HG02870 (cell line): ENCODE data around the gene RAD50.
A peak's percentile ranks its signal among the peaks of the same experiment; 100 is the strongest.
"Not testable (repeated sequence)": the region's sequence is repeated elsewhere in the genome, so short reads cannot be mapped to it uniquely, and the experiment has no call there.

Experiments
- ATAC-seq: cut with Tn5 transposase; IDR thresholded peaks from one replicate; pipeline ENCODE4 v1.9.1; 2021; ENCODE audit warnings: mild to moderate bottlenecking, moderate library complexity; ENCODE audit not compliant: unreplicated experiment

The RAD50 gene

GRCh38 chr5:132628814-132629213, 72.0 kb downstream of the RAD50 start:
- ATAC-seq = no peak

- ATAC-seq = peak; percentile 69
These were observed 72.6 kb downstream of the RAD50 start for GRCh38 chr5:132629230-132629944.

DNA sequence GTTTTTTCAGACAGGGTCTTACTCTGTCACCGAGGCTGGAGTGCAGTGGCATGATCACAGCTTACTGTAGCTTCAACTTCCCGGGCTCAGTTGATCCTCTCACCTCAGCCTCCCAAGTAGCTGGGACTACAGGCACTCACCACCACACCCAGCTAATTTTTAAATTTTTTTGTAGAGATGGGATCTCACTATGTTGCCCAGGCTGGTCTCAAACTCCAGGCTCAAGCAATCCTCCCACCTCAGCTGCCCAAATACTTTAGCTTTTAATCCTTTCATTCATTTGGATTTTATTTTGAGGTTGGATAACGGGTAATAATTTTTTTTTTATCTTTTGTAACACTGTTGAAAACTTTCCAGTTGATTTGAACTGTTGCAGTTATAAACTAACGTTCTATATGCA, 76.8 kb downstream of the RAD50 start:
- not testable (repeated sequence) for ATAC-seq

DNA sequence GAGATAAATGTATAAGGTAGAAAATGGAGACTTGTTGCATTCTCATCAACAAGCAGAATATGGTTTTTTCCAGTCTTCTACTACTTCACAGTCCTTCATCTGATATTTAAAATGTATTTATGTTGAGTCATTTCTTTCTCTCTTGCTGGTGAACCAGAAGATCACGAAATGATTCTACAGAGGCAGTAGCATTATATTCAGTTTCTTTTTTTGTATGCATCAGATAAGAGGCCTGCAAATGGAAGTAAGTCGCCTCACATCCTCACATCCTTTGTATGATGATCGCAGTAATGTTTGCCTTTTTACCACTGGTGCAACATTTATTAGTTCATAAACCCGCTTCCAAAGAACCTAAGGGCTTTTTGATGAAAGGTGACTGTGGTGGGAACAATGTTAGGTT, 79.1 kb downstream of the RAD50 start:
- ATAC-seq = peak; percentile 58

- no peak for ATAC-seq
These were observed 80.5 kb downstream of the RAD50 start for GRCh38 chr5:132637241-132637640.

GRCh38 chr5:132639706-132640130, 82.9 kb downstream of the RAD50 start:
- ATAC-seq = peak; percentile 66

GRCh38 chr5:132640613-132641012, 83.8 kb downstream of the RAD50 start:
- ATAC-seq = peak; percentile 18

GRCh38 chr5:132641241-132641723, 84.5 kb downstream of the RAD50 start:
- ATAC-seq = peak; percentile 43

GRCh38 chr5:132641841-132642240, 85.1 kb downstream of the RAD50 start:
- no peak for ATAC-seq

GRCh38 chr5:132644177-132644576, 87.4 kb downstream of the RAD50 start:
- no peak for ATAC-seq

GRCh38 chr5:132646583-132647266, 89.9 kb downstream of the RAD50 start:
- no peak for ATAC-seq

DNA sequence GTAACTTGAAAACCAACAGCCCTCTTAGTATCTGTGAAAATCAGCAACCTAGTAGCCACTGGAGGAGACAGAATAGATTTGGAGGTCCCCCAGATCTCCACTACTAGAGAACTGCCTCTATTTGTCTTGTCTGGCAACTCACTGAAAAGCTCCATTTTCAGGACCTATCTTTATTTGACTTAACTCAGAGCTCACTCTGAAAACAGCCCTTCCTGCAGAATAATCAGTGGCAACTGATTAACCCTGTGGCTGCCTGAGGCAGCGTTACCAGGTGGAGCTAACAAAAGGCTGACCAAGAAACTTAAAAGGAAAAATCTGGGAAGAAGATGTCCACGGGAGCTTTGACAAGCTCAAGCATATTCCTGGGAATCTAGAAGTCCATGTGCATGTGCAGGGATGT, 90.7 kb downstream of the RAD50 start:
- ATAC-seq = no peak

DNA sequence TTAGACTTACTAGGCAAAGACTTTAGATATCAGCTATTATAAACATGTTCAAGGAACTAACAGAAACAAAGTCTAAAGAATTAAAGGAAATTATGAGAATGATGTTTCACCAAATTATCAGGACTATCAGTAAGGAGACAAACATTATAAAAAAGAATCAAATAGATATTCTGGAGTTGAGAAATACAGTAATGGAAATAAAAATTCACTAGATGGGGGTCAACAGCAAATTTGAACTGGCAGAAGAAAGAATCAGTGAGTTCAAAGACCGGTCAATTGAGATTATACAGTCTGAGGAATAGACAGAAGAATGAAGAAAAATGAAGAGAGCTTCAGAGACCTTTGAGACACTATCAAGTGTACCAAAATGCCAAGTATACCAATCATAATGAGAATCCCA, 91.6 kb downstream of the RAD50 start:
- ATAC-seq = no peak

GRCh38 chr5:132651838-132652469, 95.2 kb downstream of the RAD50 start:
- ATAC-seq = no peak

- ATAC-seq = no peak
These were observed 96.9 kb downstream of the RAD50 start for GRCh38 chr5:132653716-132654115.

DNA sequence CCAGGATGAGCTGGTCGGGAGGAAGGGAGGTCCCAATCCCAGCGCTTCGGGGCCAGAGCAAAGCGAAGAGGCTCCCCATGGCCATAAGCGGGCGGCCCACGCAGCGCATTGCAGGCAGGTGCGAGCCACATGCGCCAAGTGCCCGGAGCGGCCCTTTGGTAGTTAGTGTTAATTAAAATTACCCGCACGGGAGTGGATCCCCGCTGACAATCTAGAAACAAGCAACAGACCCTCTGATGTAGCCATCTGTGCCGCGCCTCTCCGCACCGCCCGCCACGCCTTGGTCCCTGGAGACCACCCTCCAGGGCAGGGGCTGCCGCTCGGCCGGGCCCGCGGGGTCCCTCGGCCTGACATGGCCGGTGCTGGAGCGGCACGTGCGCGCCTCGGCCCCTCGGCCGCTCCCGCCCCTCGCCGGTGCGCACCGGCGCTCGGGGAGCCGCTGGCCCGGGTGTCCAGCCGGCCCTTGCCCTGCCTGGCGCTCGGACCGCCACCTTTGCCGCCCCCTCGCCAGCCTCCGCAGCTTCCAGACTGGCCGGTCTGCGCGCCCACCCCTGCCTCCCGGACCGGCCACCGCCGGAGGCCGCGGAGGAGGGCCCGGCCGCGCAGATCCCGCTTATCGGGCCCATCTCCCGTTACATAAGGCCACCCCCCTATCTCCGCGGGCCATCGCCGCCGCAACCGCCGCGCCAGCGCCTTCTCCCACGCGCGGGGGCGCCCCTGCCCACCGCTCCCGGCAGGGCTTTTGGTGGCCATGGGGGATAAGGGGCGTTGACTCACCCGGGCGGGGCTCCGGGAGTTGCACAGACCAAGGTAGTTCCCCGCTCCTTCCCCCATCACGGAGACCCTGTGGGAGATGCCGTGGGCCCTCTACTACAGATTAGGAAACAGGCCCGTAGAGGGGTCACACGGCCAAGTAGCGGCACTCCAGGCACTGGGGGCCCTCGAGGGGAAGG, 99.3 kb downstream of the RAD50 start:
- ATAC-seq = no peak

DNA sequence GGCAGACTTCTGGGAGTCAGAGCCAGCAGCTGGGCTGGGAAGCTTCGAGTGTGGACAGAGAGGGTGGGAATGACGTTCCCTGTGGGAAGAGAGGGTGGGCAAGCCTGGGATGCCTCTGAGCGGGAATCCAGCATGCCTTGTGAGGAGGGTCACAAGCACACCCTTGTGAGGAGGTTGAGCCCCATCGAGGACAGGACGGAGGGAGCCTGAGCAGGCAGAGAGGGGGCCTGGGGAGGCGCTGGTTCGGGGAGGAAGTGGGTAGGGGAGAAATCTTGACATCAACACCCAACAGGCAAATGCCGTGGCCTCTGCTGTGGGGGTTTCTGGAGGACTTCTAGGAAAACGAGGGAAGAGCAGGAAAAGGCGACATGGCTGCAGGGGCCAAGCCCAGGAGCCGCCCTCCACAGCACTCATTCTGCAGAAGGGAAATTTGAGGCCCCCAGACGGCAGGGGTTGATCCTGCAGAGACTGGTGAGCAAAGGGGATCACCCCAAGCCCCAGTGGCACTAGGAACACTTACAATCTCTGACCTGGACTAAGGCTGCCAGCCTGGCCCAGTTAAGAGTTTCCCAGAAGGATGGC, 100.1 kb downstream of the RAD50 start:
- no peak for ATAC-seq

DNA sequence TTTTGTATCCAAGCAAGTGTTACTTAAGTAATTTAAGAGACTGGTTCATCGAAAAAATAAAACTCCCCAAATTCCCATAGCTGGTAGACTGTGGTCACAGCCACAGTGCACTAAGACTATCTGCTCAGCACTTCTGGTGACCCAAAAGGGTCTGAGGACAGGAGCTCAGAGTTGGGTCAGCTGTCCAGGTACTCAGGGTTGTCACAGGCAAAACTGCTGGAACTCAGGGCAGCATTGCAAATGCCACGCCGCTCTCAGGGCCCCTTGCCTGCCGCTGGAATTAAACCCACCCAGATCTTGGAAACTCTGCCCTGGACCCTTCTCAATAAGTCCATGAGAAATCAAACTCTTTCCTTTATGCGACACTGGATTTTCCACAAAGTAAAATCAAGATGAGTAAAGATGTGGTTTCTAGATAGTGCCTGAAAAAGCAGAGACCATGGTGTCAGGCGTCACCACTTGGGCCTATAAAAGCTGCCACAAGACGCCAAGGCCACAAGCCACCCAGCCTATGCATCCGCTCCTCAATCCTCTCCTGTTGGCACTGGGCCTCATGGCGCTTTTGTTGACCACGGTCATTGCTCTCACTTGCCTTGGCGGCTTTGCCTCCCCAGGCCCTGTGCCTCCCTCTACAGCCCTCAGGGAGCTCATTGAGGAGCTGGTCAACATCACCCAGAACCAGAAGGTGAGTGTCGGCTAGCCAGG, 101.1 kb downstream of the RAD50 start, which contains the start of gene IL13:
IL13 (plus strand) TSS at position 498 of the 705 bp plus-strand sequence; CDS start at position 512, 14 bp downstream.
- no peak for ATAC-seq
